GM19238 (cell line): ENCODE data around the gene TEX47.

Experiments used
- DNase-seq: peaks from one replicate; pipeline ENCODE4 v3.0.0; 2011; ENCODE audit warnings: low spot score; ENCODE audit not compliant: insufficient read length

Gene TEX47

GRCh38 chr7:88746126-88746525 is 49.4 kb downstream of the TEX47 start:
- DNase-seq, result no peak
